Activated B cell treated with CpG ODN at 0.5 μM for 24 hours (primary cell): ENCODE measurements around the gene FRS3. TPM values are rescaled to one million over a fixed set of nuclear protein-coding genes. Genes with fewer than 3 reads are reported as not detected.

ENCODE experiments used
- ATAC-seq: fragments of 200-7000 bp; cut with Tn5 transposase; one replicate; pipeline ENCODE4 v1.10.0; 2021; ENCODE audit warnings: low read depth, mild to moderate bottlenecking, moderate library complexity
- CTCF ChIA-PET: fragments of 350-600 bp; sonication (Branson Sonifier 250); formaldehyde crosslinking; loops from one replicate; lab custom pipeline; 2021; ENCODE audit warnings: antibody characterized with exemption; lab: Charles Lee
- POLR2A ChIA-PET: fragments of 350-600 bp; sonication (Branson Sonifier 250); formaldehyde crosslinking; loops from one replicate; lab custom pipeline; 2021; ENCODE audit warnings: antibody characterized with exemption; lab: Charles Lee
- DNase-seq: peaks from one replicate; pipeline ENCODE4 v3.0.0; 2022
- H3K27ac Mint-ChIP-seq: one replicate; pipeline ENCODE4 v1.8.0; 2020; ENCODE audit warnings: mixed read lengths
- H3K27me3 Mint-ChIP-seq: one replicate; pipeline ENCODE4 v1.8.0; 2021; ENCODE audit warnings: mixed read lengths
- H3K36me3 Mint-ChIP-seq: one replicate; pipeline ENCODE4 v1.8.0; 2021; ENCODE audit warnings: low read depth, mixed read lengths
- H3K4me1 Mint-ChIP-seq: one replicate; pipeline ENCODE4 v1.8.0; 2021; ENCODE audit warnings: mixed read lengths
- H3K4me3 Mint-ChIP-seq: one replicate; pipeline ENCODE4 v1.8.0; 2020; ENCODE audit warnings: mild to moderate bottlenecking, mixed read lengths
- H3K9me3 Mint-ChIP-seq: one replicate; pipeline ENCODE4 v1.8.0; 2020; ENCODE audit warnings: mixed read lengths
- CTCF ChIP-seq: fragments of 200-600 bp; IDR thresholded peaks from one replicate; pipeline ENCODE4 v1.8.0; 2022; ENCODE audit warnings: antibody characterized with exemption, mild to moderate bottlenecking
- intact Hi-C: fragments of 100-400 bp; cut with micrococcal nuclease; formaldehyde crosslinking; loops from one replicate; pipeline ENCODE4 v1.15.1; 2024
- total RNA-seq: library from RNA; stranded (reverse); gene quantifications from 2 replicates; pipeline ENCODE4 v1.2.3, GENCODE V29; 2022

Gene FRS3
- total RNA-seq, 1 donor from 2014 or later, result 6.7 TPM

GRCh38 chr6:41771058-41771983 is 8.4 kb downstream of the FRS3 start:
- no peaks in the 10 kb centered on the region for H3K27me3 Mint-ChIP-seq
- no peaks in the 10 kb centered on the region for H3K4me1 Mint-ChIP-seq
- POLR2A ChIA-PET, result interaction anchor here (0.5 kb wide), 1 partner anchor 32 kb away, joined by 3 read pairs; no protein-coding TSS in a partner anchor
- DNase-seq, result no peak
- intact Hi-C loops, result no loop called here
- no peak for TF ChIP-seq CTCF
- CTCF ChIA-PET, result no interaction called here
- no peak overlapping the region for H3K27ac Mint-ChIP-seq
- H3K36me3 Mint-ChIP-seq, result peaks cover 48% of the 10 kb centered on the region
- H3K4me3 Mint-ChIP-seq, result no peak overlapping the region
- ATAC-seq, result no peak
- no peaks in the 10 kb centered on the region for H3K9me3 Mint-ChIP-seq

GRCh38 chr6:41770381-41771057 is 9.2 kb downstream of the FRS3 start:
- no peak for DNase-seq
- H3K27me3 Mint-ChIP-seq, result no peaks in the 10 kb centered on the region
- TF ChIP-seq CTCF, result no peak
- H3K4me3 Mint-ChIP-seq, result no peak overlapping the region
- H3K4me1 Mint-ChIP-seq, result no peaks in the 10 kb centered on the region
- intact Hi-C loops, result no loop called here
- no peaks in the 10 kb centered on the region for H3K9me3 Mint-ChIP-seq
- no peak for ATAC-seq
- peaks cover 44% of the 10 kb centered on the region for H3K36me3 Mint-ChIP-seq
- no peak overlapping the region for H3K27ac Mint-ChIP-seq
- CTCF ChIA-PET, result no interaction called here
- POLR2A ChIA-PET, result no interaction called here

- POLR2A ChIA-PET, result no interaction called here
- DNase-seq (no peak), ATAC-seq (no peak)
- intact Hi-C loops, result no loop called here
- Mint-ChIP-seq H3K36me3 (peaks cover 35% of the 10 kb centered on the region), H3K27ac (no peak overlapping the region), H3K4me1 (no peaks in the 10 kb centered on the region), H3K9me3 (no peaks in the 10 kb centered on the region), H3K27me3 (no peaks in the 10 kb centered on the region), H3K4me3 (no peak overlapping the region)
- CTCF ChIA-PET, result interaction anchor here (1.4 kb wide), 1 partner anchor 9 kb away, joined by 4 read pairs; no protein-coding TSS in a partner anchor
- TF ChIP-seq CTCF, result no peak
Measured at GRCh38 chr6:41769376-41769775, 10.3 kb downstream of the FRS3 start.

DNA sequence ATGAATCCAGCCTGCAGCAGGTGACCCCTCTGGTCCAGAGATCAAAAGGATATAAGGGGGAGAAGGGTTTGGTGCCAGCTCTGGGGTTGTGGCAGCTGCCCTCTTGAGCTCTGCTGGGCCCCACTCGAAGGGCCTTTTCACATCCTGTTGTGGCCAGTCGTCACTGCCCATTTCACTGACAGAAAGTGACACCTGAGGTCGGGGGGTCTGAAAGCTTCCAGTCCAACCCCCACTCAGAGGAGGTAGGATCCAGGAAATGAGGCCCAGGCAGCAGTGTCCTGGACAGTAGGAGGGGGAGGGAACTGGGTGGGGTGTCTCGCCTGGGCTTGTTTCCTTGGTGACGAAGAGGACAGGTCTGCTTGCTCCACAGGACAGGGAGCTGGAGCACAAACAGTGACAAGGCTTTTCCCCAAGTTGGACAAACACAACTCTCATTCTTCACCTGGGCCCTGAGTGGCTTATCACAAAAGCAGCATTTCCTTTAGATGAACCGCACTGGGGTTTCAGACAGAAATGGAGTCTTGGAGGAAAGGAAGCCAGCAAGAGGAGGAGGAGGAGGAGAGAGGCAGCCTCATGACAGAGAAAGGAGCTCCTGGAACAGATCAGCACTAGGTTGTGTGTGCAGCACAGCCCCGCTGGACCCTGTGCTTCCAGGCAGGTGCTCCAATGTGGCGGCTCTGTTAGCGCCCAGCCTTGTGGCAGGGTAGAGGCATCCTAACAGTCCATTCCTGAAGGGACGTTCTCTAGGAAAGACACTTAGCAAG is 11.0 kb downstream of the FRS3 start:
- TF ChIP-seq CTCF, result no peak
- Mint-ChIP-seq H3K4me1 (no peaks in the 10 kb centered on the region), H3K4me3 (no peak overlapping the region), H3K9me3 (no peaks in the 10 kb centered on the region), H3K27ac (no peak overlapping the region), H3K36me3 (peaks cover 31% of the 10 kb centered on the region), H3K27me3 (no peaks in the 10 kb centered on the region)
- ChIA-PET POLR2A (interaction anchor here (0.6 kb wide), 1 partner anchor 13 kb away, joined by 6 read pairs; no protein-coding TSS in a partner anchor), CTCF (interaction anchor here (1.4 kb wide), 1 partner anchor 9 kb away, joined by 4 read pairs; no protein-coding TSS in a partner anchor)
- ATAC-seq, result no peak
- intact Hi-C loops, result no loop called here
- DNase-seq, result no peak
